HG03432 (cell line): ENCODE measurements around the gene RAB8B.

Experiments
- ATAC-seq: cut with Tn5 transposase; IDR thresholded peaks from one replicate; pipeline ENCODE4 v1.9.1; 2021; ENCODE audit warnings: mild to moderate bottlenecking, moderate library complexity; ENCODE audit not compliant: unreplicated experiment

Gene RAB8B

DNA sequence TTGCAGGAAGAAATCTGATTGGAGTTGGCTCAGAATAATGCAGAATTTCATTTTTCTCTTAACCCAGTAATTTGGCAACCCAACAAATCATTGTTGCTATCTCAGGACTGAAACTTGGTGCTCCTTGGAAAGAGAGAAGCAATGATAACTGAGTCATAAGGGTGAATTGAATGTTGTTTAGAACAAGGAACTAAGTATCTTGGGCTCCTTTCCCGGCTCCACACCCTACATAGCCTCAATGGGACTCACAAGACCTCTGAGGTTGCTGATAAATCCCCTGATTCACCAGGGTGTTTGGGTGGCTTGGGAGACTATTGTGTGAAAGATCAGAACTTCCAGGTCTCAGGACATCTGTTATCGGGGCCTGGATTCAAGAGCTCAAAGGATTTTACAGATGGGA lies 7.8 kb upstream of the RAB8B start:
- no peak for ATAC-seq

GRCh38 chr15:63185206-63185605 lies 4.2 kb upstream of the RAB8B start:
- no peak for ATAC-seq

- no peak for ATAC-seq
Measured at GRCh38 chr15:63186065-63186464, 3.3 kb upstream of the RAB8B start.

DNA sequence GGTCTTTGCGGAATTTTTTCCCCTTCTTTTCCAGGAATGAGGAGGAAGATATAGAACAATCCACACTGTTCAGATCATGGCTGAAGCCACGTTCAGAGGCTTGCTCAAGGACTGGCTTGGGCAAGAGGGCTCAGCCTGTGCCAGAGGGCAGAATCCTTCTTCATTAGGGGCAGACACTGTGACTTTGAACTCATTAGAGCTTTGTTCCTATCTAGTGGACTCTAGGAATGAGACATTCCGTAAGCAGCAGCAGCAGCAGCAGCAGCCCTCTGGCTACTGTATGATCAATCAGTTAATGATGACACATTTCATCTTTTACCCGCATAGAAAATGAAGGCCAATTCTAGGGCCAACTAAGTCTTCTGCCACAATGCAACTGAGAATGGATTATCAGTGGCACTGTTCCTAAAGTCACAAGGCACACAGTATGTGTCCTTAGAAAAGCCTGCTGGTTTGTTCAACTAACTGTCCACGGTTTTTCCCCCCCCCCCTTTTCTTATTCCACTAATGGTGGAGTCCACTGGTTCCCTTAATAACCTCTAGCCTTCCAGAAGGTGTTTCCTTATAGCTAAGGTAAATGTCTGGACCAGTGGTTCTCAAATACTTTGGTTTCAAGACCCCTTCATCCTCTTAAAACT lies 1.7 kb upstream of the RAB8B start:
- no peak for ATAC-seq

DNA sequence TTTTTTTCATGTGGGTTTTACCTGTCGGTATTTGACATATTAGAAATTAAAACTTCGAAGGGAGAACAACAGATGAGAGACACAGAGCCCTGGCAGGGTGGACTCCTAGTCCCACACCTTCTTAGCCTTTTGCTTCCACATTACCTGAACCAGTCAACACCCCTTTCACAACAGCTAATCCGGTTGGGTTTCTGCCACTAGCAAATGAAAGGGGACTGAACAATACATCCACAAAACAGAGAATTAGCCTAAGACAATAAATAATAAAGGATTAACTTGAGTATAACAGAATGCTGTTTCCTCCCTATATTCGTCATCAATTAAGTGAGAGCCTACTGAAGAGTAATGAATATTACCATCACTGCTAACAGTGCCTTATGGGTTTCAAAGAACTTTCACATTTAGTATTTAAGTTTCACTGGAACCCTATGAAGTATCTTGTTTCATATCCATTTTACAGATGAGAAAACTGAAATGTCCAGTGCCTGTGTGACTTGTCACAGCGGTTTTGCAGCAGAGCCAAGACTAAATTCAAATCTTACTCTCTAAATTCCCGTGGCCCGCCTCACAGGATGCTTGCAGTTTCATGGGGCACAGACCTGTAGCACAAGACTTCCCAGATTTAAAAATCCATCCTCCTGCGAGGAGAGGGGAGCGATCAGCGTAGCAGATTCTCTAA lies 1.0 kb upstream of the RAB8B start:
- ATAC-seq = no peak

- no peak for ATAC-seq
Measured at GRCh38 chr15:63189941-63190768, 749 bp downstream of the RAB8B start.

DNA sequence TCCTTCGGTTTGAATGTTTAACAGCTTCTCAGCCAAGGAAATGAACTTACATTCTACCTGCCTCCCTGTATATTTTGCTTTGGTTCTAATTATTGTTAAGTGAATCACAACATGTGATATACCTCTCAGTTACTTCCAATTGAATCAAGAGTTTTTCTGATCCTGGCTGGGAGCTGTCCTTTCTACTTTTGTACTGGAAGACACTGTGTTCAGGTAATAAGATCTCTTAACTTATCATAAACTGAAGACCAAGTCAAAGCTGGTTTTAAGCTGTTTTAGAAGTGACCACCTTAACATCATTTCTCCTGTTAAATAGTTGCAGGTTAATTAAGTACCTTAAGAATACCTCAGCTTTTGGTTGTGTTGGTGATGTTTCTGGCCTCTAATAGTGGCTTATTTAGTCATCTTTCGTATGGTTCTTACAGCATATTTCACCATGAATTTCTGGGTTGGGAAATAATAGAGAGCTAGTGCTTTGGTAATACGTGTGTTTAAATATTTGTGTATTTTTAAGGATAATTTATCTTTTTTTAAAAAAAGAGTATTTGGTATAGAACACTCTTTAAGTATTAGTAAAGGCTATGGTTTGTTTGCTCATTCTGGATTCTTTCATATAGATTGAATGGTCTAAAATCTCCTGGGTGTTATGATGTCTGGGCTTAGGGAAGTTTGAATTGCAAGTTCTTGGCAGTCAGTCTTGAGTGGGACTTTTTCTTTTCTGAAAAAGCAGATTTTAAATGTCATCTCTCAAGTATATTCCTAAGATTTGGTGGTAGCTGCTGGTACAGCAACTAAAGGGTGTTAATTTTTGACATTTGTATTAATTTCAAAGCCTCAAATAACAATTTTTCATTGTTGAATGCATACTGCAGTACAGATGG lies 1.6 kb downstream of the RAB8B start:
- ATAC-seq = no peak

DNA sequence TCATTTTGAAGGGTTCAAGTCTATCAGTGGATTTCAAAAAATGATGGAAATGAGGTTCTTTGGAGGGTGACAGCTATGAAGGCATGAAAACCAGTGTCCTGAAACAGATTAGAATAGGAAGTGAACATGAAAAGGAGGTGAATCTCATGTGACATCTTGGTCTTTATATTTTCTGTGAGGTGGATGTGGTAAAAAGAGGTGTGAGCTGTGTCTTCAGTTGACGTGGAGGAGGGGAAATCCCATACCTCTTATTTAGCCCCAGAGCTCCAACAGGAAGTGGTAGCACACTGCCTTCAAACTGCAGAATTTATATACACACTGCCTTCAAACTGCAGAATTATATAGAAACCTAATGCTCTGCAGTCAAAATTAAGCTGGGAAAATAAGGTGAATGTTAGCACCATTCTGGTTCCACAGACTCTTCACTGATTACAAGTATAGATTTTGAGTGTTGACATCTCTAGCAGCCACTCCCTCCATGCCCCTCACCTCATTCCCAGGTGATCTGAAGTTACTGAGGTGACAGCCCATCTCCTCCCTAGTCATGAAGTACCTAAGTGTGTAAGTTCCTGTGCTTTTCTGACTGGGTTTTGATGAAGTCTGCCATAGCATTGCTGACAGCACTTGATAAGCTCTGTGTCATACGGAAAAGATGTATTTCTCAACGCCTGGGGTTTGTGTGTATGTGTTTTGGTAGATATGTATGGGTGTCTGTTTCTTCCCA lies 2.7 kb downstream of the RAB8B start:
- peak; percentile 38 for ATAC-seq

GRCh38 chr15:63192619-63193206 lies 3.3 kb downstream of the RAB8B start:
- no peak for ATAC-seq

DNA sequence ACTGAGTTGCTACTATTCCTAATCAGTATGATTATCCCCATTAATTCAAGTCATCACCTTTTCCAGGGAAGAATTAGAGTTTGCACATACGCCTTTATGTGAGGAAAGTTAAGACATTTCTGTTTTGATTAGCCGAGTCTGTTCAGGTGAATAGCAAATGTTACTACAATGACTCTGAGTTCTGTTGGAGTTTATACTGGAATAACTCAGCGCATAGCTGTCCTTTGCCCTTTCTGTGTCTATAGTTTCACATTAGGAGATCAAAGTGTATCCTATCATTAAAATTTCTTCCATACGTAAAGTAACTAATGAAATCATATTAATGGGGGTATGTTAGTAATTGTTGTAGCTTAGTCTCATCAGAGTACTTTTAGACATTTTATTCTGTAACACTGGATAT lies 4.9 kb downstream of the RAB8B start:
- no peak for ATAC-seq

GRCh38 chr15:63194880-63195568 lies 5.6 kb downstream of the RAB8B start:
- ATAC-seq = no peak

DNA sequence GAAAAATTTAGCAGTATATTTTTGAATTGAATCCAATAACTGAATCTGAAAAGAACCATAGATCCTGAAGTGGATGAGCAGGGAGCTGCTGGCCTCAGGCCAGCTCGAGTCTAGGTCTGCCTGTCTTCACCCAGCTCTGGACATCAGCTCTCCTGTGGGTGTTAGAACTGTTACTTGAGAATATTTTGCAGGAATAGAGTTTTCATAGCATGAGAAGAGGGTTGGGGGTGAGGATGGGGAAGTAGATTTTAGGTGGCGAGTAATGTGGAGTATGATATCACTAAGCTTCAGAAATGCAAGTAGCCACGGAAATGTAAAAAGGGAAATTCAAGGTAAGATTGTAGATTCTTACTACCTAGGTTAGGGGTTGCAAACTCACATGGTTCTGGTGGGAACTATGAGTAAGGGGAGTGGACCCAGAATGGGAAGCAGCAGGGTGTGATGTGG lies 6.2 kb downstream of the RAB8B start:
- no peak for ATAC-seq

DNA sequence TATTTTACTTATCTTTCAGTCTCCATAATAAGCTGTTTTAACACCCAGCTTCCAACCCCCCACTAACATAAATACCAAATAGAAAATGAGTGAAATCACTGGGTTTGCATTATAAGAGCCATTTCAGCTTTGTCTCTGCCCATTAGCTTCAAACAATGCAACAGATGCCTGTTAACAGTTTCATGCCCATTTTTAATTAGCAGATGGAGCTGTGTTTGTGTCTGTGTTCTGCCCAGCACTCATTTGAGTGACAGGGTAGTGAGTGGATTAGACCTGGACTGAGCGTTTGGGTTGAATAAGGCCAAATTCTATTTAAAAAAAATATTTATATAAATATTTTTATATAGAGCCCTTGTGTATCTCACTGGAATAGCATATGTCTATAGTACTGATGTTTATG lies 7.4 kb downstream of the RAB8B start:
- no peak for ATAC-seq

DNA sequence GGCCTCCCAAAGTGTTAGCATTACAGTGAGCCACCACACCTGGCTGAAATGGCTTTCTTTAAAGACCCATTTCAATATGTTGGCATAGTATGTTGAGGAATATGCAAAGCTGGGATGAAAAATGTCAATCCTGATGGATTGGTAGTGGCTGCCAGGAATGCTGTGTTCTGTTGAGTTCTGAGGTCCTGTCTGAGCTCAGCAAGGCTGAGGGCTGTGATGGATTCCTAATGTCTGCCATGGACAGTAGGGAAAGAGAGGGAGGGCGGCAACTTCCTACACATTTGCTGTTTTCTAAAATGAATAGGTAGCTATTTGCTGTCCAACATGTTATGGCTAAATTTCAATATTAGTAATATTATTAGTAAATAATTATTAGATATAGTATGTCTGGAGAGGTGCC lies 8.2 kb downstream of the RAB8B start:
- ATAC-seq = no peak

DNA sequence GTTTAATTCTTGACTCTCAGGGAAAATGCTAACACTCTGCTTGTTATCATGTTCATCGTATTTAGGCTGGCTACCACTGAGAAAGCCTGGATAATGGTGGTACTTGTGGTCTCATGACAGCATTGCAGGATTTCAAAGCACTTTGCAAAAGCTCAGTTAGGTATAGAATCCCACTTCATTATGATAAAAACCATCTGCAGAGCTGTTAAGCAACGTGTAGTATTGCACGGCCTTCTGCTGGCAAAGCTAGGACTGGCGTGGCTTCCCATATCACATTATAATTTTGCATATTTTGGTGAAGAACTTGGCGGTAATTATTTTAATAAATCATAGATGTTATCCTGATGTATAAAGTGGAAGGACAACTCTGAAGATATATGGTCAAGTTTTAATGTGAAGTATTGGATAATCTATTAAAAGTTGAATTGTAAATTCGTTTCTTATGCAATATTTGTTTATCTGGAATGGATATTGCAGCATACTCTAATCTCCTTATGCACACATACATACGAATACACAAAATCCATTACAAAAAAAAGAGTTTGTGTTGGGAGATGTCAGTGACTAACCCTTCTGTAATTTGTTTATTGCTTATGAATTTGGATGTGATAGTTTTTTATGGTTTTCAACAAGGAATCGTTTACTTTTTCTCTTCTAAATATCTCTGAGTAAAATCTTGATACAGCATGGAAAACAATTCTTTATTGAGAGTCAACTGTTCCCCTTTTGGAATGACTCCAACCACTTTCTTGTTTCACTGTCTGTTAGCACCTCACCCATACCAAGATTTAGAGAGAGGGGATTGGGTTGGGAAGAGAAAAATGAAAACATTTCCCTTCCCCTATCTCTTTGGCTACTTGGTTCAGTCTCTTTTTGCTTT lies 9.2 kb downstream of the RAB8B start:
- ATAC-seq = no peak

DNA sequence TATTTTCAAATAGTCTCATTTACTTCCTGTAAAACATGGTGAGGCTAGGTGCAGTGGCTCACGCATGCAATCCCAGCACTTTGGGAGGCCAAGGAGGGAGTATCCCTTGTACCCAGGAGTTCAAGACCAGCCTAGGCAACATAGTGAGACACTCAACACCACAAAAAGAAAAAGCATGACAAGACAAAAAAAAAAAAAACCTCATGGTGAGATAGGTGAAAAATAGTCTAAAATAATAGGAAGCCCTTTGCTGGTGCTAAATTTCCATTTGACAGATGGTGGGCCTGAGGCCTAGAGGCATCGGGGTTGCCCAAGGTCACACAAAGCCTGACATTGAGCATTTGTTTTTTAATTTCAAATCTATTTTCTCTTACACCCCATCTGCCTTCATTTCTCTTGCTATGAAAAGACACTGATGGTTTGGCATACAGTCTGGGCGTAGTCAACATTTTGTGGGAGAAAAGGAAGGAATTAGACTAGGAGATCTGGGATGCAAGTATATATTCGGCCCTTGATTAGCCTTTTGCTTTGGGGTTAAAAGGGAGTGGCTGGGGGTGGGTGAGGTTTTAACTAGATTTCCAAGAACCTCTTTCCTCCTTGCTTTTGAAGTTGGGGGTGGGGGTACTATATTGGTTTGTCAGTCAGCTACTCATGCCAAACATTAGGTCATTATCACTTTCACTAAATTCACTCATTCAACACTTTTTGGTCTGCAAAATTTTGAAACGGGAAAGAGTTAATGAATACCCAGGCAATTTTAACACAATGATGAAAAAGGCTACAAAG lies 11.3 kb downstream of the RAB8B start:
- ATAC-seq = no peak

- no peak for ATAC-seq
Measured at GRCh38 chr15:63202861-63203260, 13.5 kb downstream of the RAB8B start.
